AG04449 (cell line): ENCODE measurements around the gene WDFY4.

Source experiments
- CTCF ChIA-PET: fragments of 350-600 bp; formaldehyde crosslinking; extraction: SDS; loops from one replicate; lab custom pipeline; 2021; ENCODE audit warnings: antibody characterized with exemption; lab: Yijun Ruan, JAX
- POLR2A ChIA-PET: fragments of 400-600, 350-600 bp; formaldehyde crosslinking; extraction: SDS; loops from one replicate; lab custom pipeline; 2020; ENCODE audit warnings: antibody characterized with exemption, inconsistent platforms; lab: Yijun Ruan, JAX
- DNase-seq: peaks from one replicate; pipeline ENCODE4 v3.0.0-alpha.2; 2010; ENCODE audit warnings: low read depth, low spot score
- H3K4me3 ChIP-seq: 2 replicates; pipeline ENCODE4 v1.5.1; 2011; ENCODE audit warnings: low read depth, mild to moderate bottlenecking, control low read depth, low read length
- CTCF ChIP-seq: IDR thresholded peaks from one replicate; pipeline ENCODE4 v1.5.1; 2011; ENCODE audit warnings: mild to moderate bottlenecking, moderate library complexity, low read length, control low read depth, inconsistent platforms; ENCODE audit not compliant: insufficient read depth; ENCODE audit errors: missing control alignments

The WDFY4 gene

DNA sequence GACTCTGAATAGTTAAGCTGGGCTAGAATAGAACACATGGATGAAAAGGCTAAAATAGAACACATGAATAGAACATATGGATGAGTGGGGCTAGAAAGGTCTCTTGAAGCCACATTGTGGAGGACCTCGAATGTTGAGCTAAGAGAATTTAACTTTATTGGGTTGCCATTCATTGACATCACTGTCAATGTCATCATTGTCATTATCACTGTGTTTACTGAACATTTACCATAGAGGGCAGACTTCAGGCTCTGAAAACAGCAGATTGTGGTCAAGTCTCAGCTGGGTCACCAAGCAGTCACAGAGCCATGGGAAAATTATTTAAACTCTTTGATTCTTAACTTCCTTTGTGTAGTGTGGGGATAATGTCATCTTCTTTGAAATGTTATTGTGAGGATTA, 80.4 kb downstream of the WDFY4 start:
- no peak for DNase-seq
- no peak for TF ChIP-seq CTCF
- ChIA-PET CTCF (no interaction called here), POLR2A (no interaction called here)
- H3K4me3 ChIP-seq, result no peak overlapping the region

DNA sequence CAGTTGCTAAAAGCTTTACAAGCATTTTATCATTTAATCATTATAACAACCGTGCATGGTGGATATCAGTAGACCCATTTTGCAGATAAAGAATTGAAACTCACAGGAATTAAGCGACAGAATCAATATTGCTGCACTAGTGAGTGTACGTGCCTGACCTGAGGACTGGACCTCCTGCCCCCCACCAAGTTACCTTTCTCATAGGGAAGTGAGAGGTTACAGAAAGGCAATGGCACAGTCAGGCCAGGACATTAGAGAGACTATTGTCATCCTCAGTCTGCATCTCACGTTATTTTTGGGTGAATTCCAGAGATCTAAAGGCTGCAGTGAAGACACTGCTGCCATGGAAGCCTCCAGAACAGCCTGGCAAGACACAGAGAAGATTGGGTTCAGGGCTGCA, 80.9 kb downstream of the WDFY4 start:
- ChIA-PET CTCF (no interaction called here), POLR2A (no interaction called here)
- H3K4me3 ChIP-seq, result no peak overlapping the region
- TF ChIP-seq CTCF, result no peak
- DNase-seq, result no peak

- no peak overlapping the region for H3K4me3 ChIP-seq
- ChIA-PET POLR2A (no interaction called here), CTCF (no interaction called here)
- no peak for TF ChIP-seq CTCF
- no peak for DNase-seq
Measured at GRCh38 chr10:48767373-48768143, 82.9 kb downstream of the WDFY4 start.

DNA sequence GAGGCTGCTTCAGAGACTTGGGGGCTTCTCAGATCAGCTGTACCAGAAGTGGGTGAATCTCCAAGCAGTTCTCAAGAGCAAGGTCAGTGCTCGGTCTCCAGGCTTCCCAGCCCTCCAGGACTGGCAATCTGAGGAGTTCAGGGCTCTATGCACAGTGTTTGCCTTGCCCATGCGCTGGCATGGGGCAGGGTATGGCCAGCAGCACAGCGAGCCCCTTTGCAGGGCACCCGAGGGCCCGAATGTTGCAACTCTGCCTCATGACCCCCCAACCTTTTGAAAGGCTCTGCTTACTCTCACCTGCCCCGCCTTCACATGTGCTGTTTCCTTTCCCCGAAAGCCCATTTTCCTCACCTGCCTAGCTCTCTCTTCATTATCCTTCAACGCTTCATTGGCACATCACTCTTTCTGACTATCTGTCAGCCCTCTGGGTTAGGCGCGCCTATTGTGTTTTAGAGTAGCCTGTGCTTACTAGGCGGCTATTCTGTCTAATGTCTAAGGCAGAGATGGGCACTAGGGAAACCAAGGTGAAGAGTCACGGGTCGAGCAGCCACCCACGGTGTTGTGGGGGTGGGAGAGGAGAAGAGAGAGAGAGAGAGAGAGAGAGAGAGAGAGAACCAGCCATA, 83.6 kb downstream of the WDFY4 start:
- ChIA-PET CTCF (no interaction called here), POLR2A (no interaction called here)
- TF ChIP-seq CTCF, result no peak
- no peak overlapping the region for H3K4me3 ChIP-seq
- no peak for DNase-seq

GRCh38 chr10:48768926-48769325, 84.3 kb downstream of the WDFY4 start:
- no peak for DNase-seq
- no peak for TF ChIP-seq CTCF
- H3K4me3 ChIP-seq, result no peak overlapping the region
- ChIA-PET POLR2A (no interaction called here), CTCF (no interaction called here)

DNA sequence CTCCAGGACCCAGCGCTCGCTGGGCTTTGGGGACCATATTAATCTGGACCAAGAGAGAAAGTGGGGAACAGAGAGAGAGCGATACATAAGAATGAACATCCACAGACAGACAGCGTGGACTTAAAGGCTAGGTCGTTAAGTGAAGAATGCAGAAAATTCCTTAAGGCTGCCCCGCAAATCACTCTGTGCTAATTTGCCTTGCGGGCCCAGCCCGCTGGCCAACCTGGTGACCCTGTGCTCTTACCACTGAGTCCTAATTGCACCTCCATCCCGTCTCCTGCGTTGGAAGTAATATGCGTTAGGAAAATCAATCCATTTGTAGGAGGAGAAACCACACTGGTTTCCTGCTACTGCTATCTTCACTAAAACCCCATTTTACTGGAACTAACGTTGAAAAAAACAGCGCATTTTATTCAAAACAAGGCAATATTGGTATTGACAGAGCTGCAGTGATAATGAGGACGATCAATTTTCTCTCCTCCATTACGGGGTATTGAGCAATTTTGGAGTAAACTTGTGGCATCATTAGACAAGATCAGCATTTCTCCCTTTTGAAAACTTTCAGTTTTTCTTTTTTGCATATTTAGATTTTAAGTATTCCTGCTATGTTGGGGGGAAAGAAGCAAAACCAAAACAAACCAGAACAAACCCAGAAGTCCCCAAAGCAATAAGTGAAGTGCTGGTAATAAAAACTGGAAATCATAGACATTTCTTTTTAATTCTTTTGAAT, 85.2 kb downstream of the WDFY4 start:
- ChIA-PET POLR2A (no interaction called here), CTCF (no interaction called here)
- no peak for DNase-seq
- H3K4me3 ChIP-seq, result no peak overlapping the region
- no peak for TF ChIP-seq CTCF
